Measurements from ENCODE around the gene TMEM30B.

DNA sequence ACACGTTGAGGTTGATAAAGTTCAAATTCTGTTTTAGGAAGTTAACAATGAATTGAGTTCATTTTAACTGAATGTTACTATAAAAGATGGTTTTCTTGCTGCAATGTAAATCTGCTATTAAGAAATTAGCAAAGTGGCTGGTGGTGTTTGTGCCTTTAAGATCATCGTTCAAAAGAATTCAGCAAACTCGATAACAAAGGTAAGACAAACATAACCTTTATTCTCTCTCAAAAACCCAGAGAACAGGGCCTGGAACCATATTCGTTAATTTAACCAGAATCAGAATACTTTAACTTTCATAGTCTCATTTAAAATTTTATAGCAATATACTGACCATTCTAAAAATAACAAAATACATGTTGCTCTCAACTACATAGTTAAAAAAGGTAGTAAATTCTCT is 3.4 kb downstream of the TMEM30B start:
- TF ChIP-seq POLR2AphosphoS5 (IDR thresholded peaks at IDR 0.05; ENCODE audit: low read depth, low read length) (no peak), POLR2A (IDR thresholded peaks at IDR 0.05; ENCODE audit: low read depth, low read length) (no peak), TAF1 (IDR thresholded peaks at IDR 0.05; ENCODE audit: low read depth, low read length) (no peak)

All from GM12891 (cell line).